Bronchial epithelial cell (primary cell): ENCODE measurements around the gene A3GALT2. TPM values are rescaled to one million over a fixed set of nuclear protein-coding genes. Genes with fewer than 3 reads are reported as not detected.

Experiments
- DNase-seq: peaks from one replicate; pipeline ENCODE4 v3.0.0-alpha.2; 2010; ENCODE audit warnings: low read depth
- FAIRE-seq: peaks from 2 replicates; lab custom pipeline; 2011; peaks lifted over from hg19 to GRCh38; lab: Jason Lieb, UNC
- H3K27me3 ChIP-seq: 2 replicates; pipeline ENCODE4 v1.5.1; 2011; ENCODE audit warnings: low read length; ENCODE audit not compliant: control insufficient read depth, insufficient read depth
- H3K36me3 ChIP-seq: 2 replicates; pipeline ENCODE4 v1.5.1; 2011; ENCODE audit warnings: low read length; ENCODE audit not compliant: control insufficient read depth, insufficient read depth
- H3K4me3 ChIP-seq: 2 replicates; pipeline ENCODE4 v1.5.1; 2011; ENCODE audit warnings: mild to moderate bottlenecking, low read depth, low read length, control low read depth
- CTCF ChIP-seq: IDR thresholded peaks from 2 replicates; pipeline ENCODE4 v1.5.1; 2011; ENCODE audit warnings: mild to moderate bottlenecking, moderate library complexity, low read length, control low read depth, inconsistent platforms; ENCODE audit not compliant: insufficient read depth, severe bottlenecking
- total RNA-seq: library from RNA; depleted of rRNA; stranded (reverse); fragments of >200 nt; gene quantifications from 2 replicates; pipeline ENCODE4 v1.2.1, GENCODE V29; 2014

Gene A3GALT2
- total RNA-seq, 1 donor from 2014 or later, result not detected

GRCh38 chr1:33328817-33329216, 7.9 kb upstream of the A3GALT2 start:
- H3K27me3 ChIP-seq, result no peaks in the 10 kb centered on the region
- no peak for TF ChIP-seq CTCF
- FAIRE-seq (no peak), DNase-seq (no peak)
- H3K4me3 ChIP-seq, result no peak overlapping the region
- H3K36me3 ChIP-seq, result peaks cover 63% of the 10 kb centered on the region

DNA sequence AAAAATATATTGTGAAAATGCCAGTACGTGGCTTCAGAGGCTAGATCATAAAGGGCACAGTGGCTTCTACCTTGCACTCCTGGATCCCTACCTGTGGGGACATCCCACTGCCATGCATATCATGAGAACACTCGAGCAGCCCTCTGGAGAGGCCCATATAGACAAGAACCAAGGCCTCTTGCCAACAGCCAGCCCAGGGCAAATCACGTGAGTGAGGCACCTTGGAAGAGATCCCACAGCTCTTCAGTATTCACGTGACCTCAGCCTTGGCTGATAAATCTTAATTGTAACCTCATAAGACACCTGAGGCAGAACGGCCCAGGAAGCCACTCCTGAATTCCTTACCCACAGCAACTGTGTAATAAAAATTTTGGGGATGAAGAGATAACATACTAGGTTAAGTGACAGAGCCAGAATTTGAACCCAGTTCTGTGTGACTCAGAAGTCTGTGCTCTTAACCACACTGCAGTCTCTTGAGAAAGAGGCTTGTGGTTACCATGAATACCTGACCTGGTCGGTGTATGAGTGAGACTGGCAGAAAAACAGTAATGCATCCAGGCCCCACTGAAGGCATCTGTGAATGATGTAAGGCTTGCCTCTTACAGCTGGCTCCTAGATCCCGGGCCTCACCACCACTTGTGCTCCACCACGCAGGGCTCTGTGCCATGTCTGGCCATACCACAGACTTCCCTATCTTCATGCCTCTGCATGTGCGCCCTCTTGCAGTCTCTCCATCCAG, 6.9 kb upstream of the A3GALT2 start:
- DNase-seq, result peak; percentile 90
- peak; percentile 73 for FAIRE-seq
- H3K4me3 ChIP-seq, result no peak overlapping the region
- no peak for TF ChIP-seq CTCF
- H3K36me3 ChIP-seq, result peaks cover 63% of the 10 kb centered on the region
- no peaks in the 10 kb centered on the region for H3K27me3 ChIP-seq

DNA sequence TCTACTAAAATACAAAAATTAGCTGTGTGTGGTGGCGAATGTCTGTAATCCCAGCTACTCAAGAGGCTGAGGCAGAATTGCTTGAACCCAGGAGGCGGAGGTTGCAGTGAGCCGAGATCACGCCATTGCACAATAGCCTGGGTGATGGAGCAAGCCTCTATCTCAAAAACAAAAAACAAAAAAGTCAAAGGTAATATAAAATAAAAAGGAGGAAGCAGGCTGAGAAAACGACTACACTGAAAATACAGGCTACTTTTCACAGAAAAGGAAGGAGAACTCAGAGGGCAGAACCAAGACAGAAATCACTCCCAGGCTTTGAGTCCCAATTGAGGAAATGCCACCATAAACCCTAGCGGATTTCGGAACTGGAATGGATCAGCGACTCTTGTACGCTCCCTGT, 5.9 kb upstream of the A3GALT2 start:
- no peak for DNase-seq
- TF ChIP-seq CTCF, result no peak
- H3K36me3 ChIP-seq, result peaks cover 55% of the 10 kb centered on the region
- no peak for FAIRE-seq
- H3K27me3 ChIP-seq, result no peaks in the 10 kb centered on the region
- no peak overlapping the region for H3K4me3 ChIP-seq

DNA sequence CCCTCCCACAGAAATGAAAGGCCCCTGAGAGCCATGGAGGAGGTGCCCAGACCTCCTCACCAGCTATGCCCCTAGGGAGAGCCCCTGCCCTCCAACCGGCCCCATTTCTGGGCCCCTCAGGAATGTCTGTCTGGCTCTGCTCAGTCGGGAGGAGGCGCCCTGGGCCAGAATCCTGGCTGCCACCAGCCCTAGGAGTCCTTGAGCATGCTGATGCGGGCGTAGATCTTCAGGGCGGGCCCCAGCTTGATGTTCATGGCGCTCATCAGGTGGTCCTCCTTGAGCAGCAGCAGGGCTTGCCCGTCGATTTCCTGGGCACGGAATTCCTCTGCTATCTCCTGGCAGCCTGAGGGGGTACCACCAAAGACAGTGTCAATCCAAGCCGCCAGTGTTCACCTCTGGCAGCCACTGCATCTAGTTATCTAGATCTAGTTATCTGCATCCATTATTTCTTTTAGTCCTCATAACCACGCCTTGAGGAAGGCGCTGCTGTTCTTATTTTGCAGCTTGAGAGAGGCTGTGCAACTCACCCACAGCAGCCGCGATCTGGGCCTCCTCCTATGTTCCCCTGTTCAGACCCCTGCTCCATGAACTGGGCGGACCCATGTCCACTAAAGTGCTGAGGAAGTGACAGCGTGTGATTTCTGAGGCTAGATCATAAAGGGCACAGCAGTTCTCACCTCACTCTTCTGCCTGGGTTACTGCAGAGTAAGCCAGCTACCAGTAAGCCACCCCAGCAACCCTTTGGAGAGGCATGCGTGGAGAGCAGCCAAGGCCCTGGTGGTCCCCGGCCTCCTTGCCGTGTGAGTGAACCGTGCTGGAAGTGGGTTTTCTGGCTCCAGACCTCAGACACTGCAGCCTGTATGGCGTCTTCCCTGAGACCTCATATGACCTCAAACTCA, 4.0 kb upstream of the A3GALT2 start:
- DNase-seq (no peak), FAIRE-seq (no peak)
- Histone ChIP-seq H3K36me3 (peaks cover 43% of the 10 kb centered on the region), H3K4me3 (no peak overlapping the region), H3K27me3 (no peaks in the 10 kb centered on the region)
- no peak for TF ChIP-seq CTCF

DNA sequence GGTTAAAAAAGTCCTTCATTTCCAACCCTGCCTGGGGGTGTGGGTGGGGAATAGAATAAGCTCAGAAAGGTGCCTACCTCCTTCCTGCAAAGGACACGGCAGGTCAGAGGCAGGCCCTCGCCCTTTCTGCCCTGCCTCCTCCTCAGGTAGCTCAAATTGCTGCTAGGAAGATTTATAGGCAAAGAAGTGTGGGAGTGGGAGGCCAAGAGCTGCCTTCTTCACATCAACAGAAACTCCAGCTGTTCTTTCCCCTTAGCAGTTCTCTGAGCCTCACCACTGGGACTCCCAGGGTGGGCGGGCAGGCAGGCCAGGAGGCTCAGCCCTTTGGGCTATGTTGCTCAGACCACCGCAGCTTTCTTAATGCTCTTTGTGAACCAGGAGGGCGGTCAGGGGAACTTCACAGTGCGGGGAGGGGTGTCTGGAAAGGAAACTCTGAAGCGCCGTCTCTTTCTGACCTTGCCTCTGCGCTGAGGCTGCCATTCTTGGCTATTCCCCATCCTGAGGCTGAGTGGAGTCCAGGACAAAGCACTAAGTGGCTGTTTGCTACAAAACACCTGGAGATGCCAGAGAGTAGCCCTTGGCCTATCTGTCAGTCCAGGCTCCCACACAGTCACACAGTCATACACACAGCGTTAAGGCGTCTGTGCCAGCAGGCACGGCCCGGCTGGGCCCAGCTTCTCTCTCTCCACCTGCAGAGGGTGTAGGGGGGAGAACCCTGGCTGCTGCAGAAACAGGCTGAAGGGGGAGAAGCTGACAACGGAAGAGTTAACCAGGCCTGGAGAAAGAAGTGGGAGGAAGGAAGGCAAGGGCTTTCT, 3.0 kb upstream of the A3GALT2 start:
- no peaks in the 10 kb centered on the region for H3K27me3 ChIP-seq
- peaks cover 35% of the 10 kb centered on the region for H3K36me3 ChIP-seq
- DNase-seq (no peak), FAIRE-seq (no peak)
- no peak overlapping the region for H3K4me3 ChIP-seq
- no peak for TF ChIP-seq CTCF
